ENCODE measurements around the gene PODXL.

The PODXL gene

DNA sequence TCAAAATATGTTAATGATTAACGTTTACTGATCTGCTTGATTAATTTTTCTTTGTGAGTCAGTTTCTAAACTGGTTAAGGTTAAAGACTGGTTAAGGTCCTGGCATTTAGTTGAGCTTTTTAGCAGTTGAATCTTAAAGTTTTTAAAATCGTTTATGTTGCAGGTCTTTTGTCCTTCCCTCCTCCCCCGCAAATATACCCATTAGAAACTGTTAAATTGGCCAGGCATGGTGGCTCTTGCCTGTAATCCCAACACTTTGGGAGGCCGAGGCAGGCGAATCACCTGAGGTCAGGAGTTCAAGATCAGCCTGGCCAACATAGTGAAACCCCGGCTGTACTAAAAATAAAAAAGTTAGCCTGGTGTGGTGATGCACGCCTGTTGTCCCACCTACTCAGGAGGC, 100.9 kb downstream of the PODXL start:
- in situ Hi-C loops (cut with HindIII; ENCODE audit: low pct_unique_long_range_greater_than_20kb, low sequenced_read_pairs): no loop called here
- TF ChIP-seq JUND (IDR thresholded peaks at IDR 0.05; ENCODE audit: low read depth): no peak

DNA sequence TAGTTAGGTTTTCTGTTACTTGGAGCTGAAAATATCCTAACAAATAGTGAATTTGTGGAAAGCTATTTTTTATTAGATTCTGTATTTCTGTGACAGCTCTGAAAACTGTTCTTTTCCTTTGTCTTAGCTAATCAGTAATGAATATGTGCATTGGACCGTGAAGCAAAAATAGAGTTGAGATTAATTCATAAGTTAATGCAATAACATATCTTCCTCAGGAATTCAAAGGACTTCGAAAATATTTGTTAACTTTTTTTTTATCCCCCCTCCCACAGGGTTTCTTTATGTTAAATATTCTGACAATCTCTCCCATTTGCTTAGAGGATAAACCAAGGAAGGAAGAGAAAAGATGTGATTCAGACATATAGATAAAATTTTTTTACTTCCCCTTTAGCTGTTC, 101.4 kb downstream of the PODXL start:
- no peak for TF ChIP-seq JUND (IDR thresholded peaks at IDR 0.05; ENCODE audit: low read depth)
- no peak for DNase-seq (ENCODE audit: low read depth in 1 of 2, low spot score in 1 of 2)
- in situ Hi-C loops (cut with HindIII; ENCODE audit: low pct_unique_long_range_greater_than_20kb, low sequenced_read_pairs): no loop called here

More for the DNA sequence above, 100.9 kb downstream of the PODXL start:
- DNase-seq (ENCODE audit: low read depth in 1 of 2, low spot score in 1 of 2): no peak

DNA sequence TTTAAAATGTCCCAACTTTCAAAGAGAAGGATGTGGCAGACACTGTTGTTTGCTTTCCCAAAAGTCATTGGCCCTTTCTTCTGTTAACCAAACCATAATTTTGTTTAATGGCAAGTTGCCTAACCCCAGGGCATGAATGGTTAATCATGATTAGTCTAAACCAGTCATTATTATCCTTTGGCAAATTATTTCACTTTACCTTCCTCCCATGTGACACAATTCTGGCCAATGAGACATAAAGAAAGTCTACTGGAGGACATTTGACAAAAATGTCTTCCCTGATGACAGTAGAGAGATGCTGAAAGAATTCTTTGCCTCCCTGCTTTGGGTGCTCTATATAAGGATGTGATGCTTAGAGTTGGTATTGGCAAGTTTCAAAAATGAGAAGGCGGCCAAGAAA, 101.9 kb downstream of the PODXL start:
- no peak for TF ChIP-seq JUND (IDR thresholded peaks at IDR 0.05; ENCODE audit: low read depth)
- DNase-seq (ENCODE audit: low read depth in 1 of 2, low spot score in 1 of 2): no peak
- in situ Hi-C loops (cut with HindIII; ENCODE audit: low pct_unique_long_range_greater_than_20kb, low sequenced_read_pairs): no loop called here
